Heart left ventricle (tissue), 16 donors: ENCODE results near the gene RNF224. TPM values are rescaled to one million over a fixed set of nuclear protein-coding genes. Genes with fewer than 3 reads are reported as not detected.
A peak's percentile ranks its signal among the peaks of the same experiment; 100 is the strongest.

Experiments
- ATAC-seq, 4 donors: fragments of 200-7000 bp; cut with Tn5 transposase; one replicate each; pipeline ENCODE4 v1.9.1; 2020 to 2022; ENCODE audit warnings: moderate library complexity in 4 of 4, mild to moderate bottlenecking in 3 of 4, moderate number of reproducible peaks in 1 of 4
- DNase-seq, 5 donors: peaks; one replicate each; pipeline ENCODE4 v3.0.0-alpha.2; 2020
- H3K27ac ChIP-seq, 12 donors: fragments of 200-600 bp; sonication (generic) in 4 of 12; one replicate each; pipeline versions ENCODE4 v1.5.0 to v1.8.0; 2016 to 2022; ENCODE audit warnings: mild to moderate bottlenecking in 2 of 12
- H3K27me3 ChIP-seq, 9 donors: fragments of 200-600 bp; sonication (generic) in 2 of 9; one replicate each; pipeline versions ENCODE4 v1.5.1 to v1.8.0; 2016 to 2022; ENCODE audit warnings: mild to moderate bottlenecking in 3 of 9
- H3K36me3 ChIP-seq, 9 donors: fragments of 200-600 bp; sonication (generic) in 2 of 9; one replicate each; pipeline versions ENCODE4 v1.5.0 to v1.8.0; 2018 to 2022; ENCODE audit warnings: mild to moderate bottlenecking in 2 of 9
- H3K4me1 ChIP-seq, 12 donors: fragments of 200-600 bp; sonication (generic) in 4 of 12; one replicate each; pipeline versions ENCODE4 v1.5.0 to v1.8.0; 2016 to 2022; ENCODE audit warnings: mild to moderate bottlenecking in 3 of 12
- H3K4me3 ChIP-seq, 12 donors: fragments of 200-600 bp; sonication (generic) in 4 of 12; one replicate each; pipeline versions ENCODE4 v1.5.0 to v1.8.0; 2017 to 2022; ENCODE audit warnings: mild to moderate bottlenecking in 9 of 12, moderate library complexity in 4 of 12
- H3K9me3 ChIP-seq, 12 donors: fragments of 200-600 bp; sonication (generic) in 4 of 12; one replicate each; pipeline versions ENCODE4 v1.5.0 to v1.8.0; 2016 to 2022; ENCODE audit warnings: mild to moderate bottlenecking in 1 of 12
- POLR2A ChIP-seq, 2 donors: fragments of 450-650 bp; IDR thresholded peaks; one replicate each; pipeline ENCODE4 v1.6.1; 2017; ENCODE audit warnings: antibody characterized with exemption in 2 of 2, mild to moderate bottlenecking in 2 of 2, moderate library complexity in 2 of 2
- WGBS, 4 donors: extraction: QIAGEN DNeasy Blood & Tissue Kit in 2 of 4; methylation state at CpG; one replicate each; pipeline versions ENCODE4 v1.1.5 to v1.1.7; 2013 to 2018; 5-methylcytosine and 5-hydroxymethylcytosine counted together
- intact Hi-C, 10 donors: fragments of 100-400 bp; cut with DNase I; formaldehyde crosslinking; loops; one replicate each; pipeline versions ENCODE4 v1.11.1 to v1.14.2; 2022
- long read RNA-seq, 3 donors: library from polyadenylated mRNA; unstranded; transcript quantifications; one replicate each; pipeline ENCODE4 v2.0.0, GENCODE V29; 2020 to 2021
- polyA plus RNA-seq, 2 donors: library from polyadenylated mRNA; stranded (reverse); fragments of 200-250 nt; gene quantifications; one replicate each; pipeline ENCODE4 v1.2.3, GENCODE V29; 2013
- total RNA-seq, 9 donors: library from RNA; depleted of rRNA in 2 of 9; stranded (reverse); fragments of >200 nt in 2 of 9; fragmentation: NEBNext Ultra II Directional in 3 of 9; extraction: Animal tissue kit (Norgen Biotek cat#: 25700) in 3 of 9; gene quantifications; one replicate each; pipeline versions ENCODE4 v1.1.0 to v1.2.4, GENCODE V29; 2016 to 2023
- TF ChIP-seq, protein P1 (sequence below), 12 donors: fragments of 200-600 bp; sonication (generic) in 4 of 12; IDR thresholded peaks; one replicate each; pipeline versions ENCODE4 v1.5.0 to v1.8.0; 2018 to 2022; ENCODE audit warnings: antibody characterized with exemption in 12 of 12, mild to moderate bottlenecking in 5 of 12
- donor health status: ischemic (EF 13 %, LVEDD 7.1; RV severe dilation, severe dysfunction).
- donor health status: healthy with polysubstance abuse.
- donor health status: DM: no; HTN: yes; CAD: no.
- donor health status: DM: no; HTN: no; CAD: no.
- donor health status: ischemic (EF 25% LVEDD 6.9; RV normal size, moderate dysfunction).
- donor health status: ischemic (EF 25% LVEDD 5.7; RV mildly dilated, moderate dysfunction).
- donor health status: healthy.
- donor health status: DM: yes; HTN: yes; CAD: no.
- donor health status: ischemic (EF 35%, LVEDD 5.7; RV mildly dilated, moderate dysfunction).
- donor health status: nonischemic (EF 11% LVEDD 7.7; RV severe dilation, severe dysfunction).
- donor health status: DM: yes; HTN: yes; CAD: no.
- donor health status: PGD.
- donor health status: ischemic (EF 29% LVEDD 5.4; RV normal size, mild dysfunction).
- donor health status: nonischemic (EF 23%, LVEDD 6.1; RV moderate dilation, normal function).

RNF224 gene
- total RNA-seq, result not detected
- polyA plus RNA-seq, result not detected
- long read RNA-seq, donor 1, result 0 reads
- long read RNA-seq, donor 2, result 0 reads
- long read RNA-seq, donor 3, result 0 reads

DNA sequence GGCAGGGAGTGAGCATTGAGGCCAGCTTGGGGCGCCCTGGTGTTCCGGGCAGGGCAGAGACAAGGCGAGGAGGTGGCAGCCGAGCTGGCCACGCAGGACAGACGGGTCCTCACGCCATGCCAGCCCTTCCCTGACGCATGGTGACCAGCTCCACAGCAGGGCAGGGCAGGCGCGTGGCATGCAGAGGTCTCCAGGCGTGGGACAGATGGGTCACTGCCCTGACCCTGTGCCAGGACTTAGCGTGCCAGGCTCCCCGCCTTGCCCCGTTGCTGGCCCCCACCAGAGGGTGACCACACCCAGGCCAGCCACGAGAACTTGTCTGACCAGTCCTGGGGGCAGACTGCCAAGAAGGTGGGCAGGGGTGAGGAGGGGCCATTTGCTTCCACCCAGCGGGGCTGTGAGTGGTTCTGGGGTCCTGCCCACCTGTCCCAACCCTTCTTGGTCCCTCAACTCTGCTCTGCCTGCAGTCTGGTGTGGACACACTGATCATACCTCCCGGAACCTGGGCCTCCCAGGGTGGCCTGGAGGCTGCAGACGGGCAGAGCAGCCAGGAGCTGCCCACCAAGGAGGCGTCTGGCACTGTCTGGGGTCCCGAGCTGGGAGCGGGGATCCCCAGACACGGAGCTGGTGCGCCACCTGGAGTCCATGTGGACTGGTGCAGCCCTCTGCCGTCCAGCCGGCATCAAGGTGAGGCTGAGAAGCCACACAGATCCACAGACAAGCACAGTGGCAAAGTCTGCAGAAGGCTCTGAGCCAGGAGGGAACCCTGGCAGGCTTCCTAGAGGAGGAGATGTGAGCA is at the start of gene RNF224:
RNF224 (plus strand) TSS at position 449 of the 799 bp plus-strand sequence. CDS start 834 bp downstream, outside the sequence.
- no peaks in the 10 kb centered on the region for H3K36me3 ChIP-seq
- TF ChIP-seq POLR2A (IDR thresholded peaks at IDR 0.05), result no peak
- TF ChIP-seq, protein P1, sequence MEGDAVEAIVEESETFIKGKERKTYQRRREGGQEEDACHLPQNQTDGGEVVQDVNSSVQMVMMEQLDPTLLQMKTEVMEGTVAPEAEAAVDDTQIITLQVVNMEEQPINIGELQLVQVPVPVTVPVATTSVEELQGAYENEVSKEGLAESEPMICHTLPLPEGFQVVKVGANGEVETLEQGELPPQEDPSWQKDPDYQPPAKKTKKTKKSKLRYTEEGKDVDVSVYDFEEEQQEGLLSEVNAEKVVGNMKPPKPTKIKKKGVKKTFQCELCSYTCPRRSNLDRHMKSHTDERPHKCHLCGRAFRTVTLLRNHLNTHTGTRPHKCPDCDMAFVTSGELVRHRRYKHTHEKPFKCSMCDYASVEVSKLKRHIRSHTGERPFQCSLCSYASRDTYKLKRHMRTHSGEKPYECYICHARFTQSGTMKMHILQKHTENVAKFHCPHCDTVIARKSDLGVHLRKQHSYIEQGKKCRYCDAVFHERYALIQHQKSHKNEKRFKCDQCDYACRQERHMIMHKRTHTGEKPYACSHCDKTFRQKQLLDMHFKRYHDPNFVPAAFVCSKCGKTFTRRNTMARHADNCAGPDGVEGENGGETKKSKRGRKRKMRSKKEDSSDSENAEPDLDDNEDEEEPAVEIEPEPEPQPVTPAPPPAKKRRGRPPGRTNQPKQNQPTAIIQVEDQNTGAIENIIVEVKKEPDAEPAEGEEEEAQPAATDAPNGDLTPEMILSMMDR (IDR thresholded peaks at IDR 0.05), result peak; percentile 75 to 90 (median 84)
- intact Hi-C loops, result loop anchor here (1.0 to 10.0 kb wide), 10 partner anchors 35 to 442 kb away; partner anchors contain the start of genes ANAPC2 (in 4 of the 10) and SSNA1 (in 4 of the 10)
- H3K27ac ChIP-seq, result no peak within 1 kb of the TSS
- peaks cover 0 to 24% (median 15%) of the 10 kb centered on the region in 12 donors for H3K4me1 ChIP-seq
- WGBS, 4 donors, result 3 to 48% (median 43%) methylated on average over 10 to 25 of the region's 25 CpGs
- H3K4me3 ChIP-seq, result no peak within 1 kb of the TSS
- peak; percentile 68 to 88 (median 73) for DNase-seq
- no peaks in the 10 kb centered on the region for H3K9me3 ChIP-seq
- peak in 3 of 4 donors; percentile 25 to 35 (median 32) for ATAC-seq
- peaks cover 8 to 44% (median 32%) of the 10 kb centered on the region in 9 donors for H3K27me3 ChIP-seq

DNA sequence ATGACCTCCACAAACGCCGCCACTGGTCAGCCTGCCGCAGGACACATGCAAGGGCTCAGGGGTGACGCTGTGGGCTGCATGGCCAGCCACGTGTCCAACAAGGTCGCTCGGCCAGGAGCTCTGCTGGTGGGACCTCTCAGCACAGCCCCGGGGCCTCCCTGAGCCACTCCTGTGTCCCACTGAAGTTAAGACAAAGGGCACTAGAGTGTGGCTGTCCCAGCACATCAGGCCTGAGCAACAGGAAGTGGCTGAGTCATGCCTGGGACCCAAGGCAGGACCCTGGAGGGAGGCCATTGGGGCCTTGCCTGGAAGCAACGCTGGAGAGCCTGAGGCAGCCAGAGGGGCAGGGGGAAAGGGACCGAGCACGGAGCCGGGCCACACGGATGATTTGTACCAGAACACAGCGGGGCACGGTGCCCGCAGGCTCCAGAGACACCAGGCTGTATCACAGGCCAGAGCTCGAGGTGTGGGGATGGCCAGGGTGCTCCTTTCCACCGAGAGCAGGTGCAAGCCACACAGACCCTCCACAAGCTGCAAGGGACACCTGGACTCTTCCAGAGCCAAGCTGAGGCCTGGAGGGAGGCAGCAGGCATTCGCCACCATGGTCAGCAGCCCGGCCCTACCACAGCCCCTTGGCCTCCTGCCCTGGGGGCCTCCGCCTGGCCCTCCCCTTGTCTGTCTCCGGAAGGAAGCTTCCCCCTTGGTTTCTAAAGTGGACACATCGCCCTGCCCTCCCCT is 48.9 kb upstream of the RNF224 start:
- peaks cover 0 to 65% (median 53%) of the 10 kb centered on the region in 9 donors for H3K36me3 ChIP-seq
- 85 to 89% (median 87%) methylated on average over 21 to 23 of the region's 23 CpGs for WGBS, 4 donors
- intact Hi-C loops, result no loop called here
- H3K9me3 ChIP-seq, result no peaks in the 10 kb centered on the region
- no peak overlapping the region for H3K4me3 ChIP-seq
- no peak for DNase-seq
- H3K4me1 ChIP-seq, result peaks cover 0 to 4% (median 0%) of the 10 kb centered on the region in 12 donors
- TF ChIP-seq POLR2A (IDR thresholded peaks at IDR 0.05), result no peak
- TF ChIP-seq, protein P1 (IDR thresholded peaks at IDR 0.05), result no peak
- no peak overlapping the region for H3K27ac ChIP-seq
- peak in 1 of 4 donors; percentile 10 for ATAC-seq
- peaks cover 0 to under 1% (median 0%) of the 10 kb centered on the region in 9 donors for H3K27me3 ChIP-seq

DNA sequence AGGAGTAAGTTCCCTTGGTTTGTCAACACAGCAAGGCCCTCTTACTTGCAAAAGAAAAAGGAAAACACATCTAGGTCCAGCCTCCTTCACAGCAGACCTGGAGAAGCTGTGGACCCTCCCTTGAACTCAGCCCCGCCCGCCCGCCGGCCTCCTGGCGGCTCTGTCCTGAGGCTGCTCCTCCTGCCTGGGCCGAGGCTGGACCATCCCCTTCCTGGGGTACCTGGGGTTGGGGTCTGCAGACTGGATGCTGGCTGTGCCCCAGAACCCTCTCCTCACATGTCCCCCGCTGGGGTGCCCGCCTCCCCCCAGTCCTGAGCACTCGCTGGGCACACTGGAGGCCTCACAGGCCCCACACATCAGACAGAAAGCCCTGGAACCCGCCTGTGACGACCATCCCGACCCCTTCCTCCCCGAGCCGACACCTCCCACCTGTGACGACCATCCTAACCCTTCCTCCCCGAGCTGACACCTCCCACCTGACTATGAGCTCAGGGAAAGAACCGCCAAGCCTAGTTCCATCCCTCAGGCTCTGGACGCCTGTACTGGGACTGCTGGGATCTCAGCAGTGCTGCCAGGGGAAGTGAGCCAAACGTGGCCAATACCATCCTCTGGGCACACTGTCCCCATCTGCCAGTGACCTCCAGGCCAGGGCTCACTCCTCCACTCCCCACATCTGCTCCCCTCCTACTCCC is 48.2 kb upstream of the RNF224 start:
- 90 to 92% (median 91%) methylated on average over 18 to 19 of the region's 19 CpGs for WGBS, 4 donors
- ATAC-seq, result no peak
- DNase-seq, result no peak
- no peaks in the 10 kb centered on the region for H3K9me3 ChIP-seq
- H3K27me3 ChIP-seq, result no peaks in the 10 kb centered on the region
- TF ChIP-seq POLR2A (IDR thresholded peaks at IDR 0.05), result no peak
- TF ChIP-seq, protein P1 (IDR thresholded peaks at IDR 0.05), result no peak
- intact Hi-C loops, result no loop called here
- H3K36me3 ChIP-seq, result peaks cover 0 to 73% (median 60%) of the 10 kb centered on the region in 9 donors
- no peak overlapping the region for H3K4me3 ChIP-seq
- H3K27ac ChIP-seq, result no peak overlapping the region
- peaks cover 0 to 4% (median 0%) of the 10 kb centered on the region in 12 donors for H3K4me1 ChIP-seq
